ENCODE results near the gene ALDH7A1.
"Not testable (repeated sequence)": the region's sequence is repeated elsewhere in the genome, so short reads cannot be mapped to it uniquely, and the experiment has no call there.

ALDH7A1 gene

GRCh38 chr5:126595486-126596083, 566 bp upstream of the ALDH7A1 start:
- DNase-seq (ENCODE audit: low read depth, low spot score) = no peak

GRCh38 chr5:126591549-126591948, 3.5 kb downstream of the ALDH7A1 start:
- DNase-seq (ENCODE audit: low read depth, low spot score) = no peak

- DNase-seq (ENCODE audit: low read depth, low spot score) = no peak
Measured at GRCh38 chr5:126589536-126590297, 5.3 kb downstream of the ALDH7A1 start.

DNA sequence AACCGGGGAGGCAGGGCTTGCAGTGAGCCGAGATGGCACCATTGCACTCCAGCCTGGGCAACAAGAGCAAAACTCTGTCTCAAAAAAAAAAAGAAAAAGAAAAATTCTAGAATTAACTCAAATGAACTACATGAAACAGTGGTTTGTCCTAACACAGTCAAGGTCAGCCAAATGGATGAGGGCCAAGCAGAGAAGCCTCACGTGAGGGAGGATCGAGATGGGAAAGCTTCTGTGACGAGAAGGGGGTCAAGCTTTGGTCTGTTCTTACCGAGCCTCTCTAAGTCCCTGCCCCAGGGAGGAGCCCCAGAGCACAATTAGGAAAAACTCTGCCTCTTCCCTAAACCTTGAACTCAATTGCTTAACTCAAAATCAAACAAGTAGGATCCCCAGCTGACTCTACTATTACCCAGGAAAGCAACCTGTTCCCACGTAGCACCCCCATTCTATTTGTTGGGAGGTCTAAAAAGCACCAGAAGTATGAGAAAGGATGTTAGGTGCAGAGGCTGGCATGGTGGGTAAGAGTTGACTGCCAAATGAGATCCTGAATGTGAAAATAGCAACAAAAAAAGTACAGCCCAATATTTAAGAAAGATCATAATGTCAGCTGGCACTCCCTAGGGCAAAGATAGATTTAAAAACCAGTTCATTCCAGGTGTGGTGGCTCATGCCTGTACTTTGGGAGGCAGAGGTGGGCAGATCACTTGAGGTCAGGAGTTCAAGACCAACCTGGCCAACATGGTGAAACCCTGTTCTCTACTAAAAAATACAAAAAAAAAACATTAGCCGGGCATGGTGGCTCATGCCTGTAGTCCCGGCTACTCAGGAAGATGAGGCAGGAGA, 7.2 kb downstream of the ALDH7A1 start:
- DNase-seq (ENCODE audit: low read depth, low spot score) = no peak

DNA sequence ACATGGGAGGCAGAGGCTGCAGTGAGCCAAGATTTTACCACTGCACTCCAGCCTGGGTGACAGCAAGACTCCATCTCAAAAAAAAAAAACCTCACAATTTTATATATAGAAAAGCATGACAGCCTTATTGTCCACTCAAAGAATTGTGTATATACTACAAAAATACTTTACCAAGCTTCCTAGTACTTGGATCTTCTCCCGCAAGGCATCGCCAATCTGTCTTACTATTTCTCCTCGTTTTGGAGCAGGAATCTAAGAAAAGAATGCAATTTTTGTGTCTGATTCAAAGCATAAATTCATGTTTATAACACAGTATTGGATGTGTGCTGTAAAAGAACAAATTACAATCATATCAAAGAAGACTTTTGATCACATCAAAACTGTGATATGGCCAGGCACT, 11.3 kb downstream of the ALDH7A1 start:
- no peak for DNase-seq (ENCODE audit: low read depth, low spot score)

- no peak for DNase-seq (ENCODE audit: low read depth, low spot score)
Measured at GRCh38 chr5:126579716-126580115, 15.3 kb downstream of the ALDH7A1 start.

GRCh38 chr5:126577415-126577814, 17.6 kb downstream of the ALDH7A1 start:
- DNase-seq (ENCODE audit: low read depth, low spot score) = no peak

DNA sequence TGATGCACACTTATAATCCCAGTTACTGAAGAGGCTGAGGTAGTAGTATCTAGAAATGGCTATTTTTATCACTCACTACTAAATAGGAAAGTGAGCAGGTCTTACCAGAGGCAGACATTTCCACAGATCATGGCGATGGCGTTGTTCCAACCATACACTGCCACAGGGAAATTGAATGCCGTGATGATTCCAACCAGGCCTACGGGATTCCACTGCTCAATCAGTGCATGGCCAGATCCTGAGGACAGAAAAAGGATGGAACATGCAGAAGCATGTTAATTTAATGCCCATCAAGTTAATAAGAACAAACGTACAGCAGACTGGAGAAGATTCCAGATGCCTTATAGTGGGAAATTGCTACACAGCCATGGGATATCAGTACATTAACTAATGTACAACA, 18.0 kb downstream of the ALDH7A1 start:
- DNase-seq (ENCODE audit: low read depth, low spot score) = no peak

- no peak for DNase-seq (ENCODE audit: low read depth, low spot score)
Measured at GRCh38 chr5:126575644-126576043, 19.4 kb downstream of the ALDH7A1 start.

GRCh38 chr5:126568206-126568755, 26.7 kb downstream of the ALDH7A1 start:
- DNase-seq (ENCODE audit: low read depth, low spot score) = no peak

DNA sequence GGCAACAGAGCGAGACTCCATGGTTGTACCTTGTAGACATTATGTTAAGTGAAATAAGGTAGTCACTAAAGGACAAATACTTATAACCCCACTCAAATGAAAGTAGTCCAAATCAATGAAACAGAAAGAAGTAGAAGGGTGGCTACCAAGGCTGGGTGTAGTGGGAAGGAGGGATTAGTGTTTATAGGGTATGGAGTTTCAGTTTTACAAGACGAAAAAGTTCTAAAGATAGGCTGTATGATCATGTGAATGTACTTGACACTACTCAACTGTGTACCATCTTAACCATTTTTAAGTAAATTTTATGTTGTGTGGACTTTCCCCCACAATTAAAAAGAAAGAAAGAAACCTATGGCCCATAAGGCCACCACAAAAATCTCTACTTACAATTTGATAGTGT, 32.2 kb downstream of the ALDH7A1 start:
- no peak for DNase-seq (ENCODE audit: low read depth, low spot score)

DNA sequence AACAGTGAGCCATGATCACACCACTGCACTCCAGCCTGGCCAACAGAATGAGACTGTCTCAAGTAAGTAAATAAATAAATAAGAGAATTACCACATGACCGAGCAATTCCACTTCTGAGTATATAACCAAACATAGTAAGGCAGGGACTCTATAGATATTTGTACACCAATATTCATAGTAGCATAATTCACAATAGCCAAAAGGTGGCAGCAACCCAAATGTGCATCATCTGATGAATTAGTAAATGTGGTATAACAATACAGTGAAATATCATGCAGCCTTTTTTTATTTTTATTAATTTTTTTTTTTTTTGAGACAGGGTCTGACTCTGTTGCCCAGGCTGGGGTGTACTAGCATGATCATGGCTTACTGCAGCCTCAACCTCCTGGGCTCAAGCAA, 33.1 kb downstream of the ALDH7A1 start:
- no peak for DNase-seq (ENCODE audit: low read depth, low spot score)

DNA sequence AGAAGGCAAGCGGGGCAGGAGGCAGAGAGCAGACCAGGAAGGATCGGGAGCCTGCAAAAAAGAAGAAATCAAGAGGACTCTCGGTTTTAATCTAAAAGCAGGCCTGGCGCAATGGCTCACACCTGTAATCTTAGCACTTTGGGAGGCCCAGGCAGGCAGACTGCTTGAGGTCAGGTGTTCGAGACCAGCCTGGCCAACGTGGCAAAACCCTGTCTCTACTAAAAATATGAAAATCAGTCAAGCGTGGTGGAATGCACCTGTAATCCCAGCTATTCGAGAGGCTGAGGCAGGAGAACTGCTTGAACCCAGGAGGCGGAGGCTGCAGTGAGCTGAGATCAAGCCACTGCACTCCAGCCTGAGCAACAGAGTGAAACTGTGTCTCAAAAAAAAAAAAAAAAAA, 39.9 kb downstream of the ALDH7A1 start:
- not testable (repeated sequence) for DNase-seq (ENCODE audit: low read depth, low spot score)

DNA sequence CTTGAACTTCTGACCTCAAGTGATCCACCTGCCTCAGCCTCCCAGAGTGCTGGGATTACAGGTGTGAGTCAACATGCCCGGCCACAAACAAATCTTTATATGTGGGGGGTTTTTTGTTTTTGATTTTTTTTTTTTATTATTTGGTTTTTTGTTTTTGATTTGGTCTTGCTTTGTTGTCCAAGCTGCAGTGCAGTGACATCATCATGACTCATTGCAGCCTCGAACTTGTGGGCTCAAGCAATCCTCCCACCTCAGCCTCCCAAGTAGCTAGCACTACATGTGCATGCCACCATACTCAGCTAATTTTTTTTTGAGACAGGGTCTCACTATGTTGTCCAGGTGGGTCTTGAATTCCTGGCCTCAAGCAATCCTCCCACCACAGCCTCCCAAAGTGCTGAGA, 42.4 kb downstream of the ALDH7A1 start:
- no peak for DNase-seq (ENCODE audit: low read depth, low spot score)

GRCh38 chr5:126544087-126544740, 50.8 kb downstream of the ALDH7A1 start:
- DNase-seq (ENCODE audit: low read depth, low spot score) = no peak

DNA sequence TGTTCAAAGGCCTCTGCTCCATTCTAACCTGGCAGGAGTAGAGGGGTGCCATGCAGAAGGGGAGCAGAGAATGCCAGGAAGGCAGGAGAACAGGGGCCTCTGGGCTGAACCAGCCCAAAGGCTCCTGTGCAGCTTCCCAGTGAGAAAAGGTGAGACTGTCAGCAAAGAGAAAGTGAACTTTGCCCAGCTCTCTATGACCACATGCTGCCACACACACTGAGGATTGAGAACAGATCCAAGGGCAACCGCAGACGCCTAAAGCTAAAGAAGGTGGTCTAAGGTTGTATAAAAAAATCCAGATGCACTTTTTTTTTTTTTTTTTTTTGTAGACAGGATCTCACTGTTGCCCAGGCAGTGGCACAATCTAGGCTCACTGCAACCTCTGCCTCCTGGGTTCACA, 51.4 kb downstream of the ALDH7A1 start:
- no peak for DNase-seq (ENCODE audit: low read depth, low spot score)

- DNase-seq (ENCODE audit: low read depth, low spot score) = no peak
Measured at GRCh38 chr5:126543009-126543408, 52.0 kb downstream of the ALDH7A1 start.

DNA sequence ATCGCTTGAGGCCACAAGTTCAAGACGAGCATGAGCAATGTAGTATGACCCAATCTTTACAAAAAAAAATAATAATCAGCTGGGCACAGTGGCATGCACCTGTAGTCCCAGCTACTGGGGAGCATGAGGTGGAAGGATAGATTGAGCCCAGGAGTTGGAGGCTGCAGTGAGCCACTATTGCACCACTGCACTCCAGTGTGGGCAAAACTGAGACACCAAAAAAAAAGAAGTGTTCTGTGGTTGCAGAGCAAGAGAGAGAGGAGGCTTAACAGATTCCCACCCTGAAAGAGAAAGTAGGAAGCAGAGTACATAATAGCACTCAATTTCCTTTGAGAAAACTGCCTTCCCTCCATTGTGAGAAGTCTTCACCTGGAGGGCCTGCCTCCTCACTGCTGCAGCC, 52.6 kb downstream of the ALDH7A1 start:
- DNase-seq (ENCODE audit: low read depth, low spot score) = no peak

DNA sequence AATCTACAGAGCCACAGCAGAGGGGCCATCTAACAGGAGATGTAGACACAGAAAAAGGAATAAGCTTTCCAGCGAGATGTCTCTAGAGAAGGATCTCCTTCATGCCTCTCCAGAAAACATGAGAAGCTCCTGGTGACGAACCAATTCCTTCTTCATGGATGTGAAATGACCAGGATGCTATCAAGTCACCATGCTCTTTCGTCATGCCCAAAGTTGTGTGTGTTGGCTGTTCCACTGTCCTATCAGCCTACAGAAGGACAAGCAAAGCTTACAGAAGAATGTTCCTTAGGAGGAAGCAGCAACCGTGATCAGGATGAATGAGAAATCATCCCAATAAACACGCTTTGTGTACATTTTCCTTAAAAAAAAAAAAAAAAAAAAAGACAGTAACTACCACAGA, 54.4 kb downstream of the ALDH7A1 start:
- DNase-seq (ENCODE audit: low read depth, low spot score) = no peak

DNA sequence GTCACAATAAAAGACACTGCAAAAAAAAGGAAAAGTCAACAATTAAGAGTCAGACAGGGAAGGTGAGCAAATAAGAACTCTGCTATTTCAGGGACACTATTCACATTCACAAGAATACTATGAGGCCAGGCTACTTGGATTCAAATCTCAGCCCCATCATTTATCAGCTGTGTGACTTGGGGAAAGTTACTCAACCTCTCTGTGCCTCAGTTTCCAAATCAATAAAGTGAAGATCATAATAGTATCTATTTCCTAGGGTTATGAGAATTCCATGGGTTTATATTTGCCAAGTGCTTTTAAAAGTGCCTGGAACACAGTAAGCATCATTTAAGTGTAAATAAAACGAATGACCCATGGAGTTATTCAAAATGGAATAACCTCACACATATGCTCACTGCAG, 56.4 kb downstream of the ALDH7A1 start:
- DNase-seq (ENCODE audit: low read depth, low spot score) = no peak

DNA sequence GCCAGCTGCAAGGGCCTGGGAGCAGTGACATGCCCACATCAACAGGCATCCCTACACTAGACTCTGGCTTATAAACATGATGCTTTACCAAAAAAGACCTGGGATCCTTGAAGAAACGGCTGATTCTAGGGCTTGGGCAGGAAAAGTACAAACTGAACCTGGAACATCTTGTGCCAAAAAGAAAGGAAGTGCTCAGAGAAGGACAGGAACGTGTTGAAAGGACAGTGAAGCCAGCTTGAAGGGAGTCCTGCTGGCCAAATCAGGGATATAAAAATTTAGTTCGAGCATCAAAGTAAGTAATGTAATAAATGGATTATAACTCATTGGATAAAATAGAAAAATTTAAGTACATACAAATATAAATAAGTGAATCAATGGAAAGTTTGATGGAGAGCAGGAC, 58.1 kb downstream of the ALDH7A1 start:
- no peak for DNase-seq (ENCODE audit: low read depth, low spot score)

Measured in activated CD4-positive, CD25-positive, alpha-beta regulatory T cell treated with anti-CD3 and anti-CD28 coated beads, Interleukin-2, amount 50 U/mL, for 16 hours (primary cell).